Stomach (tissue), 9 donors: ENCODE measurements around the gene ADRA2C. TPM values are rescaled to one million over a fixed set of nuclear protein-coding genes. Genes with fewer than 3 reads are reported as not detected.

ENCODE experiments used
- DNase-seq, 2 donors: peaks; one replicate each; pipeline versions ENCODE4 v3.0.0 to v3.0.0-alpha.2; 2013 to 2019
- H3K27ac ChIP-seq, 5 donors: fragments of 200-600 bp in 4 of 5; sonication (generic) in 4 of 5; one replicate each; pipeline ENCODE4 v1.5.1; 2013 to 2019; ENCODE audit warnings: mild to moderate bottlenecking in 1 of 5, moderate library complexity in 1 of 5
- H3K27me3 ChIP-seq, 3 donors: fragments of 200-600 bp; sonication (generic); one replicate each; pipeline ENCODE4 v1.5.1; 2017 to 2019; ENCODE audit warnings: mixed run types in 1 of 3
- H3K36me3 ChIP-seq, 4 donors: fragments of 200-600 bp; sonication (generic); 1 replicate in 3 of 4; 2 replicates in 1 of 4; pipeline ENCODE4 v1.5.1; 2016 to 2019
- H3K4me1 ChIP-seq, 4 donors: fragments of 200-600 bp; sonication (generic); one replicate each; pipeline ENCODE4 v1.5.1; 2016 to 2019
- H3K4me3 ChIP-seq, 4 donors: fragments of 200-600 bp; sonication (generic) in 3 of 4; one replicate each; pipeline ENCODE4 v1.5.1; 2016 to 2019; ENCODE audit warnings: mild to moderate bottlenecking in 1 of 4
- H3K9me3 ChIP-seq, 4 donors: fragments of 200-600 bp; sonication (generic); one replicate each; pipeline ENCODE4 v1.5.1; 2016 to 2019
- CTCF ChIP-seq, 7 experiments: fragments of 450-650 bp in 4 of 7; fragments of 200-600 bp in 3 of 7; sonication (generic) in 3 of 7; IDR thresholded peaks; one replicate each; pipeline ENCODE4 v1.5.1; 2016 to 2019; ENCODE audit warnings: antibody characterized with exemption in 7 of 7, control low read depth in 2 of 7, mild to moderate bottlenecking in 1 of 7
- EP300 ChIP-seq: sonication (generic); formaldehyde crosslinking; IDR thresholded peaks from one replicate; pipeline ENCODE4 v1.6.1; 2017; ENCODE audit warnings: antibody characterized with exemption
- POLR2A ChIP-seq, 4 donors: fragments of 450-650 bp; IDR thresholded peaks; one replicate each; pipeline ENCODE4 v1.6.1; 2016; ENCODE audit warnings: antibody characterized with exemption in 4 of 4, control low read depth in 2 of 4, mild to moderate bottlenecking in 1 of 4, moderate library complexity in 1 of 4
- POLR2AphosphoS5 ChIP-seq, 3 donors: sonication (generic); formaldehyde crosslinking; IDR thresholded peaks; one replicate each; pipeline ENCODE4 v1.6.1; 2016; ENCODE audit warnings: antibody characterized with exemption in 3 of 3
- WGBS, 5 donors: extraction: QIAGEN DNeasy Blood & Tissue Kit in 3 of 5; methylation state at CpG; one replicate each; pipeline versions ENCODE4 v1.1.5 to v1.1.7; 2013 to 2018; 5-methylcytosine and 5-hydroxymethylcytosine counted together
- intact Hi-C: fragments of 100-400 bp; cut with DNase I; formaldehyde crosslinking; loops from one replicate; pipeline ENCODE4 v1.15.1; 2023; ENCODE audit warnings: low total_unique reads
- polyA plus RNA-seq, 3 donors: library from polyadenylated mRNA; stranded (reverse); fragments of 200-250 nt; gene quantifications; one replicate each; pipeline ENCODE4 v1.2.3, GENCODE V29; 2013
- total RNA-seq, 5 donors: library from RNA; depleted of rRNA; stranded (reverse); fragments of >200 nt; gene quantifications; one replicate each; pipeline versions ENCODE4 v1.1.0 to v1.2.3, GENCODE V29; 2014 to 2016
- donor health status: healthy with polysubstance abuse.
- donor health status: Bipolar disorder and iron deficiency.
- donor health status: healthy.

The ADRA2C gene
- total and polyA plus RNA-seq, 8 donors: 0.31 to 12.6 (median 1.3) TPM; not detected in 2

- intact Hi-C loops: no loop called here
- H3K4me1 ChIP-seq: no peaks in the 10 kb centered on the region
- H3K27me3 ChIP-seq: peaks cover 0 to 56% (median 9%) of the 10 kb centered on the region in 3 donors
- H3K9me3 ChIP-seq: peaks cover 0 to 29% (median 24%) of the 10 kb centered on the region in 4 donors
- DNase-seq: no peak
- 78 to 96% (median 93%) methylated on average over 2 of the region's 2 CpGs for WGBS, 5 donors
- no peak overlapping the region for H3K27ac ChIP-seq
- no peaks in the 10 kb centered on the region for H3K36me3 ChIP-seq
- H3K4me3 ChIP-seq: no peak overlapping the region
- TF ChIP-seq POLR2AphosphoS5 (IDR thresholded peaks at IDR 0.05) (no peak), EP300 (no peak), POLR2A (IDR thresholded peaks at IDR 0.05) (no peak), CTCF (IDR thresholded peaks at IDR 0.05) (no peak)
Measured at GRCh38 chr4:3796960-3797359, 30.8 kb downstream of the ADRA2C start.

- WGBS, 5 donors: 77 to 84% (median 79%) methylated on average over 24 to 28 of the region's 28 CpGs
- TF ChIP-seq POLR2AphosphoS5 (IDR thresholded peaks at IDR 0.05): no peak
- no peak for TF ChIP-seq EP300
- no peak for TF ChIP-seq CTCF (IDR thresholded peaks at IDR 0.05)
- Histone ChIP-seq H3K36me3 (no peaks in the 10 kb centered on the region), H3K27ac (no peak overlapping the region), H3K4me3 (no peak overlapping the region), H3K4me1 (no peaks in the 10 kb centered on the region), H3K9me3 (peaks cover 0 to 29% (median 24%) of the 10 kb centered on the region in 4 donors), H3K27me3 (peaks cover 0 to 56% (median 17%) of the 10 kb centered on the region in 3 donors)
- intact Hi-C loops: no loop called here
- no peak for DNase-seq
Measured at GRCh38 chr4:3797831-3798790, 31.9 kb downstream of the ADRA2C start.

- peaks cover 0 to 62% (median 25%) of the 10 kb centered on the region in 3 donors for H3K27me3 ChIP-seq
- 81 to 88% (median 87%) methylated on average over 13 of the region's 13 CpGs for WGBS, 5 donors
- TF ChIP-seq EP300: no peak
- no peak for TF ChIP-seq POLR2A (IDR thresholded peaks at IDR 0.05)
- no peak overlapping the region for H3K27ac ChIP-seq
- peaks cover 0 to 24% (median 21%) of the 10 kb centered on the region in 4 donors for H3K9me3 ChIP-seq
- H3K4me3 ChIP-seq: no peak overlapping the region
- H3K36me3 ChIP-seq: no peaks in the 10 kb centered on the region
- DNase-seq: no peak
- H3K4me1 ChIP-seq: no peaks in the 10 kb centered on the region
- intact Hi-C loops: no loop called here
Measured at GRCh38 chr4:3799496-3799895, 33.3 kb downstream of the ADRA2C start.

GRCh38 chr4:3800351-3800750, 34.2 kb downstream of the ADRA2C start:
- H3K4me3 ChIP-seq: no peak overlapping the region
- peaks cover 0 to 66% (median 25%) of the 10 kb centered on the region in 3 donors for H3K27me3 ChIP-seq
- intact Hi-C loops: no loop called here
- H3K4me1 ChIP-seq: no peaks in the 10 kb centered on the region
- no peak for TF ChIP-seq POLR2AphosphoS5 (IDR thresholded peaks at IDR 0.05)
- TF ChIP-seq EP300: no peak
- no peak for TF ChIP-seq CTCF (IDR thresholded peaks at IDR 0.05)
- no peak for TF ChIP-seq POLR2A (IDR thresholded peaks at IDR 0.05)
- no peak for DNase-seq
- 69 to 81% (median 75%) methylated on average over 11 to 12 of the region's 12 CpGs for WGBS, 5 donors
- H3K36me3 ChIP-seq: no peaks in the 10 kb centered on the region
- no peak overlapping the region for H3K27ac ChIP-seq
- H3K9me3 ChIP-seq: peaks cover 0 to 19% (median 17%) of the 10 kb centered on the region in 4 donors
